ENCODE measurements around the gene SPACA6. TPM values are rescaled to one million over a fixed set of nuclear protein-coding genes. Genes with fewer than 3 reads are reported as not detected.

The SPACA6 gene
- total and polyA plus RNA-seq, 9 of the 15 experiments (the other 6 are each of a cell fraction or from before 2014, with no cell fraction given), result 1.3 to 17.3 (median 6.2) TPM

GRCh38 chr19:51703575-51704515, 10.7 kb downstream of the SPACA6 start:
- in situ Hi-C loops (cut with MboI), result no loop called here
- peak; percentile 85 for ATAC-seq
- H3K36me3 ChIP-seq (ENCODE audit: control insufficient read depth, insufficient read depth, low read length), result peaks cover 41% of the 10 kb centered on the region; the same call in 2 of the 3 replicates
- intact Hi-C loops (cut with micrococcal nuclease), result loop anchor here (5.0 kb wide), 2 partner anchors 73 to 93 kb away; partner anchors contain the start of gene FPR3
- H3K4me3 ChIP-seq, result peak overlapping the region; percentile 74
- no peaks in the 10 kb centered on the region for H3K27me3 ChIP-seq (ENCODE audit: control insufficient read depth in 2 of 2, insufficient read depth in 2 of 2, low read length in 2 of 2)
- H3K9me3 ChIP-seq (replicated peaks; ENCODE audit: control insufficient read depth, insufficient read depth, low read depth, low read length), result no peaks in the 10 kb centered on the region
- peak overlapping the region; percentile 89 for H2AFZ ChIP-seq (ENCODE audit: low read depth, low read length)
- peak overlapping the region; percentile 83 for H3K27ac ChIP-seq (ENCODE audit: extremely low read depth, low read depth, low read length)
- peak overlapping the region; percentile 87 for H3K4me2 ChIP-seq (ENCODE audit: insufficient read depth, low read length)
- peaks cover 34 to 44% of the 10 kb centered on the region in 2 experiments for H3K4me1 ChIP-seq (replicated peaks in 1 of 2; ENCODE audit: control insufficient read depth in 2 of 2, insufficient read depth in 2 of 2, low read length in 2 of 2)
- CTCF ChIA-PET (ENCODE audit: low intra/inter-chr PET ratio), result no interaction called here
- peak; percentile 95 to 97 (median 97) for DNase-seq (ENCODE audit: extremely low read depth in 1 of 4, low spot score in 3 of 4)
- BruUV-seq (replicated peaks), result no TSS peak
- no peaks in the 10 kb centered on the region for H4K20me1 ChIP-seq (replicated peaks; ENCODE audit: control insufficient read depth, insufficient read depth, low read length)
- peaks cover 22% of the 10 kb centered on the region for H3K79me2 ChIP-seq (ENCODE audit: control insufficient read depth, insufficient read depth, low read length)
- H3K9me1 ChIP-seq (ENCODE audit: control insufficient read depth, insufficient read depth, low read length), result no peaks in the 10 kb centered on the region
- FAIRE-seq, result peak; percentile 32
- H3K9ac ChIP-seq (ENCODE audit: insufficient read depth in 1 of 2, low read depth in 2 of 2, low read length in 2 of 2), result peak overlapping the region; percentile 93 to 100
- POLR2A ChIA-PET, result interaction anchor here (0.7 to 1.7 kb wide), 10 partner anchors 8 to 508 kb away, joined by 3 to 4 read pairs (median 3); no protein-coding TSS in a partner anchor
- under 1% methylated on average over 46 of the region's 74 CpGs for WGBS (ENCODE audit: insufficient coverage, low coverage, missing lambda C conversion rate)
- TF ChIP-seq BRD4 (IDR thresholded peaks at IDR 0.05) (no peak), ZNF830 (CRISPR knock-in tag; IDR thresholded peaks at IDR 0.05) (peak; percentile 67; the same call in 1 of the 2 replicates), THAP12 (CRISPR knock-in tag; IDR thresholded peaks at IDR 0.05) (peak; percentile 84; the same call in 1 of the 2 replicates), SMARCA4 (IDR thresholded peaks at IDR 0.05) (no peak), RNF219 (CRISPR knock-in tag; IDR thresholded peaks at IDR 0.05) (no peak), RBM22 (IDR thresholded peaks at IDR 0.05; ENCODE audit: low read depth, low read length, poor library complexity, severe bottlenecking) (peak; percentile 33), KLF1 (tag; IDR thresholded peaks at IDR 0.05) (peak; percentile 35; the same call in 1 of the 2 replicates), ZNF184 (CRISPR knock-in tag; IDR thresholded peaks at IDR 0.05) (no peak), MTA3 (IDR thresholded peaks at IDR 0.05; ENCODE audit: borderline replicate concordance) (peak; percentile 70; the same call in 1 of the 2 replicates), FOXM1 (IDR thresholded peaks at IDR 0.05; ENCODE audit: low read depth) (0 out of 2 replicates have a peak, but pooled peaks have one; percentile 6), FOXM1 (CRISPR knock-in tag; IDR thresholded peaks at IDR 0.05; ENCODE audit: low read depth) (no peak), ZFX (CRISPR knock-in tag; IDR thresholded peaks at IDR 0.05) (peak; percentile 94), NFIC (IDR thresholded peaks at IDR 0.05) (peak; percentile 33), SRSF3 (IDR thresholded peaks at IDR 0.05; ENCODE audit: insufficient read depth, low read length) (no peak), ZKSCAN1 (IDR thresholded peaks at IDR 0.05; ENCODE audit: low read depth, low read length) (no peak), HDAC3 (IDR thresholded peaks at IDR 0.05; ENCODE audit: borderline replicate concordance, partially characterized antibody) (no peak)
